Gastrocnemius medialis (tissue), 4 donors: ENCODE measurements around the gene TK2. TPM values are rescaled to one million over a fixed set of nuclear protein-coding genes. Genes with fewer than 3 reads are reported as not detected.

Source experiments
- ATAC-seq, 2 donors: fragments of 150-250 bp; one replicate each; pipeline ENCODE4 v1.9.1; 2016
- DNase-seq, 2 donors: peaks; one replicate each; pipeline ENCODE4 v3.0.0-alpha.2; 2019
- H3K27ac ChIP-seq, 4 donors: fragments of 200-600 bp; sonication (generic); 1 replicate in 1 of 4; 2 replicates in 3 of 4; pipeline ENCODE4 v1.5.1; 2016 to 2018; ENCODE audit warnings: mild to moderate bottlenecking in 2 of 4, moderate library complexity in 1 of 4
- H3K27me3 ChIP-seq, 3 donors: fragments of 200-600 bp; sonication (generic) in 2 of 3; 1 replicate in 1 of 3; 2 replicates in 2 of 3; pipeline versions ENCODE4 v1.5.1 to v1.6.0; 2016 to 2019; ENCODE audit warnings: mild to moderate bottlenecking in 1 of 3, moderate library complexity in 1 of 3
- H3K36me3 ChIP-seq, 2 donors: fragments of 200-600 bp; sonication (generic) in 1 of 2; one replicate each; pipeline ENCODE4 v1.5.1; 2017 to 2018
- H3K4me1 ChIP-seq, 2 donors: fragments of 200-600 bp; sonication (generic) in 1 of 2; one replicate each; pipeline ENCODE4 v1.5.1; 2016 to 2017; ENCODE audit warnings: mild to moderate bottlenecking in 2 of 2
- H3K4me3 ChIP-seq, 4 donors: fragments of 200-600 bp; sonication (generic) in 3 of 4; 1 replicate in 1 of 4; 2 replicates in 3 of 4; pipeline ENCODE4 v1.5.1; 2016 to 2019; ENCODE audit warnings: mild to moderate bottlenecking in 2 of 4
- H3K9me3 ChIP-seq, 3 donors: fragments of 200-600 bp; sonication (generic) in 2 of 3; 1 replicate in 1 of 3; 2 replicates in 2 of 3; pipeline ENCODE4 v1.5.1; 2016 to 2019
- CTCF ChIP-seq, 5 experiments: fragments of 450-650 bp in 3 of 5; fragments of 200-600 bp in 2 of 5; sonication (generic) in 2 of 5; IDR thresholded peaks in 4 of 5; conservative IDR thresholded peaks in 1 of 5; 1 replicate in 4 of 5; 2 replicates in 1 of 5; pipeline ENCODE4 v1.5.1; 2016 to 2019; ENCODE audit warnings: antibody characterized with exemption in 5 of 5, mild to moderate bottlenecking in 3 of 5, moderate library complexity in 3 of 5
- POLR2A ChIP-seq, 2 donors: fragments of 450-650 bp; IDR thresholded peaks; one replicate each; pipeline ENCODE4 v1.6.1; 2017; ENCODE audit warnings: antibody characterized with exemption in 2 of 2, mild to moderate bottlenecking in 2 of 2, moderate library complexity in 2 of 2
- in situ Hi-C, 4 donors: fragments of 200-750 bp; cut with MboI; loops; one replicate each; pipeline versions ENCODE4 v1.15.0 to v1.8.0; 2017; ENCODE audit warnings: low sequenced_read_pairs in 4 of 4
- intact Hi-C: fragments of 100-400 bp; cut with DNase I; formaldehyde crosslinking; loops from one replicate; pipeline ENCODE4 v1.15.1; 2023; ENCODE audit warnings: low total_unique reads
- total RNA-seq, 4 donors: library from RNA; depleted of rRNA; stranded (reverse); fragments of >200 nt; gene quantifications; one replicate each; pipeline versions ENCODE4 v1.1.0 to v1.2.3, GENCODE V29; 2016

The TK2 gene
- total RNA-seq, 4 donors from 2014 or later: 10.6 to 22.7 (median 15.5) TPM

- in situ Hi-C loops: no loop called here
- H3K9me3 ChIP-seq: no peaks in the 10 kb centered on the region
- DNase-seq (peak in 1 of 2 donors; percentile 24), ATAC-seq (peak; percentile 96 to 99)
- TF ChIP-seq CTCF (IDR thresholded peaks at IDR 0.05 in 4 of 5, conservative IDR thresholded peaks at IDR 0.05 in 1 of 5) (no peak), POLR2A (IDR thresholded peaks at IDR 0.05) (no peak)
- H3K27me3 ChIP-seq: peaks cover 13 to 29% (median 20%) of the 10 kb centered on the region in 3 donors
- intact Hi-C loops: no loop called here
- no peak overlapping the region for H3K4me3 ChIP-seq
- no peaks in the 10 kb centered on the region for H3K36me3 ChIP-seq
- H3K27ac ChIP-seq: peak overlapping the region in 3 of 4 donors; percentile 33 to 48 (median 35)
- H3K4me1 ChIP-seq: peaks cover 27% of the 10 kb centered on the region in 2 donors
These were observed 30.8 kb upstream of the TK2 start for GRCh38 chr16:66580605-66581209.

- TF ChIP-seq CTCF (IDR thresholded peaks at IDR 0.05 in 4 of 5, conservative IDR thresholded peaks at IDR 0.05 in 1 of 5): no peak
- TF ChIP-seq POLR2A (IDR thresholded peaks at IDR 0.05): no peak
- Histone ChIP-seq H3K36me3 (no peaks in the 10 kb centered on the region), H3K27ac (no peak within 1 kb of the TSS), H3K9me3 (no peaks in the 10 kb centered on the region), H3K4me3 (peak within 1 kb of the TSS; percentile 17 to 45 (median 33)), H3K4me1 (peaks cover 27% of the 10 kb centered on the region in 2 donors), H3K27me3 (peaks cover 13 to 29% (median 20%) of the 10 kb centered on the region in 3 donors)
- in situ Hi-C loops (no loop called here), intact Hi-C loops (no loop called here)
- ATAC-seq (no peak), DNase-seq (no peak)
These were observed 29.0 kb upstream of the TK2 start, which contains the start of gene CMTM2 for GRCh38 chr16:66578651-66579531. CMTM2 (plus strand) TSS chr16:66579463; CDS start chr16:66579608, 145 bp downstream.

GRCh38 chr16:66576296-66576695 is 26.4 kb upstream of the TK2 start:
- ATAC-seq: no peak
- H3K27ac ChIP-seq: no peak overlapping the region
- no peaks in the 10 kb centered on the region for H3K9me3 ChIP-seq
- intact Hi-C loops: no loop called here
- peaks cover 27% of the 10 kb centered on the region in 2 donors for H3K4me1 ChIP-seq
- in situ Hi-C loops: no loop called here
- no peaks in the 10 kb centered on the region for H3K36me3 ChIP-seq
- peak in 1 of 2 donors; percentile 43 for DNase-seq
- TF ChIP-seq CTCF (IDR thresholded peaks at IDR 0.05 in 4 of 5, conservative IDR thresholded peaks at IDR 0.05 in 1 of 5): no peak
- TF ChIP-seq POLR2A (IDR thresholded peaks at IDR 0.05): no peak
- peaks cover 13 to 29% (median 20%) of the 10 kb centered on the region in 3 donors for H3K27me3 ChIP-seq
- no peak overlapping the region for H3K4me3 ChIP-seq

GRCh38 chr16:66575060-66575459 is 25.1 kb upstream of the TK2 start:
- H3K36me3 ChIP-seq: no peaks in the 10 kb centered on the region
- no peaks in the 10 kb centered on the region for H3K9me3 ChIP-seq
- H3K27ac ChIP-seq: no peak overlapping the region
- ATAC-seq: no peak
- peaks cover 14 to 15% of the 10 kb centered on the region in 2 donors for H3K4me1 ChIP-seq
- no peak for DNase-seq
- H3K4me3 ChIP-seq: no peak overlapping the region
- in situ Hi-C loops (no loop called here), intact Hi-C loops (no loop called here)
- no peak for TF ChIP-seq POLR2A (IDR thresholded peaks at IDR 0.05)
- TF ChIP-seq CTCF (IDR thresholded peaks at IDR 0.05 in 4 of 5, conservative IDR thresholded peaks at IDR 0.05 in 1 of 5): no peak
- peaks cover 13 to 29% (median 20%) of the 10 kb centered on the region in 3 donors for H3K27me3 ChIP-seq
